HEK293 (cell line): Measurements from ENCODE around the gene CNTLN.

Experiments
- CTCF ChIP-seq: fragments of 450-650 bp; formaldehyde crosslinking; IDR thresholded peaks from 2 replicates; pipeline ENCODE4 v1.5.1; 2016; ENCODE audit warnings: missing biosample characterization, missing genetic modification characterization
- ZNF488 ChIP-seq: fragments of 450-650 bp; formaldehyde crosslinking; IDR thresholded peaks from 2 replicates; pipeline ENCODE4 v1.5.1; 2016; ENCODE audit warnings: missing biosample characterization, missing genetic modification characterization
- ZNF561 ChIP-seq: fragments of 450-650 bp; IDR thresholded peaks from 2 replicates; pipeline ENCODE4 v1.5.1; 2018; ENCODE audit warnings: missing biosample characterization, missing genetic modification characterization, borderline replicate concordance
- ZNF777 ChIP-seq: fragments of 450-650 bp; formaldehyde crosslinking; IDR thresholded peaks from 2 replicates; pipeline ENCODE4 v1.5.1; 2017; ENCODE audit warnings: missing biosample characterization, missing genetic modification characterization, borderline replicate concordance

- no peak for TF ChIP-seq CTCF (tag by site-specific recombination)
- no peak for TF ChIP-seq ZNF488 (tag by site-specific recombination)
- TF ChIP-seq ZNF561 (tag by site-specific recombination) = no peak
- no peak for TF ChIP-seq ZNF777
These were observed 81.2 kb downstream of the CNTLN start for GRCh38 chr9:17216011-17216410.
